ENCODE data around the gene TMEM270. TPM values are rescaled to one million over a fixed set of nuclear protein-coding genes. Genes with fewer than 3 reads are reported as not detected.
"Not testable (repeated sequence)": the region's sequence is repeated elsewhere in the genome, so short reads cannot be mapped to it uniquely, and the experiment has no call there.

TMEM270 gene
- total and polyA plus RNA-seq, 3 donors from 2014 or later: 37.3 to 113 (median 70.1) TPM

DNA sequence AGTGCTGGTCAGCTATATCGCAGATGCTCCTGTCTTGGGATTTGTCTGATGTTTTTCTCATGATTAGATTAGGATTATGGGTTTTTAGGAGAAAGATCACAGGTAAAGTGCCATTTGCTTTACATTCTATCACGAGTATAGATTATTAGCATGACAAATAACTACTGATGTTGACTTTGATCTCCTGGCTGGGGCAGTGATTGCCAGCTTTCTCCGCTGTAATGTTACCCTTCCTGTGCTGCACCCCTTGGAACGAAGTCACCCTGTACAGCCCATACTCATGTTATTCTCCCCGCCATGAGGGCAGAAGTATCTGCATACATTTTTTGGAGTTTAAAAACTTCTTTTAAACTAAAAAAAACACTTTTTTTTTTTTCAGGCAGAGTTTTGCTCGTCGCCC lies 40.9 kb upstream of the TMEM270 start:
- no peaks in the 10 kb centered on the region for H3K36me3 ChIP-seq (ENCODE audit: low read depth, missing control alignments)
- no peaks in the 10 kb centered on the region for H3K27me3 ChIP-seq
- 89 to 90% methylated on average over 7 of the region's 7 CpGs for WGBS, 2 donors
- no peak overlapping the region for H3K27ac ChIP-seq
- H3K4me1 ChIP-seq: no peaks in the 10 kb centered on the region
- no peaks in the 10 kb centered on the region for H3K9me3 ChIP-seq
- intact Hi-C loops (cut with DNase I; ENCODE audit: low total_unique reads): loop anchor here (10.0 kb wide), 1 partner anchor 65 kb away; no protein-coding TSS in a partner anchor
- DNase-seq: no peak
- H3K4me3 ChIP-seq: no peak overlapping the region
- TF ChIP-seq, protein P1, sequence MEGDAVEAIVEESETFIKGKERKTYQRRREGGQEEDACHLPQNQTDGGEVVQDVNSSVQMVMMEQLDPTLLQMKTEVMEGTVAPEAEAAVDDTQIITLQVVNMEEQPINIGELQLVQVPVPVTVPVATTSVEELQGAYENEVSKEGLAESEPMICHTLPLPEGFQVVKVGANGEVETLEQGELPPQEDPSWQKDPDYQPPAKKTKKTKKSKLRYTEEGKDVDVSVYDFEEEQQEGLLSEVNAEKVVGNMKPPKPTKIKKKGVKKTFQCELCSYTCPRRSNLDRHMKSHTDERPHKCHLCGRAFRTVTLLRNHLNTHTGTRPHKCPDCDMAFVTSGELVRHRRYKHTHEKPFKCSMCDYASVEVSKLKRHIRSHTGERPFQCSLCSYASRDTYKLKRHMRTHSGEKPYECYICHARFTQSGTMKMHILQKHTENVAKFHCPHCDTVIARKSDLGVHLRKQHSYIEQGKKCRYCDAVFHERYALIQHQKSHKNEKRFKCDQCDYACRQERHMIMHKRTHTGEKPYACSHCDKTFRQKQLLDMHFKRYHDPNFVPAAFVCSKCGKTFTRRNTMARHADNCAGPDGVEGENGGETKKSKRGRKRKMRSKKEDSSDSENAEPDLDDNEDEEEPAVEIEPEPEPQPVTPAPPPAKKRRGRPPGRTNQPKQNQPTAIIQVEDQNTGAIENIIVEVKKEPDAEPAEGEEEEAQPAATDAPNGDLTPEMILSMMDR (IDR thresholded peaks at IDR 0.05): no peak
- no peak for TF ChIP-seq POLR2A (IDR thresholded peaks at IDR 0.05)

DNA sequence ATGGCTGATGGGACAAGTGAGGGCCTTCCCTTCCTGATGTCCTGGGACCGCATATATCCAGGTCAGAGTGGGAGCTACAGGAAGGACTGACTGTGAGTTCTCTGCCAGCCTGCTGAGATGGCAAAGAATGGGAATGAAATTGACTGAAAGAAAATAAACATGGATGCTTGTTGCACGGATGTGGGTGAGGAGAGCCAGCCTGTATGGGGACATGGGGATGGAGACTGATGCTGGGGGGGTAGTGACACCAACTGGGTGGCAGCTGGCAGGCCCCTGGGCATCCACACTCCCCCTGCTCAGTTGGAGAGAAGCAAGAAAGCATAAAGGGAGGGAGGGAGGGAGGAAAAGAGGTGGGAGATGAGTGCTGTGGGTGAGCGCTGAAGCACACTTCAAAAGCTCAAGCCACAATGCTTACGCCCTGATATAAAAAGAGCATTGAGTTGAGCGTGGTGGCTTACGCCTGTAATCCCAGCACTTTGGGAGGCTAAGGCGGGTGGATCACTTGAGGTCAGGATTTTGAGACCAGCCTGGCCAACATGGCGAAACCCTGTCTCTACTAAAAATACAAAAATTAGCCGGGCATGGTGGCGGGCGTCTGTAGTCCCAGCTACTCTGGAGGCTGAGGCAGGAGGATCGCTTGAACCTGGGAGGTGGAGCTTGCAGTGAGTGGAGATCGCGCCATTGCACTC lies 39.2 kb upstream of the TMEM270 start:
- not testable (repeated sequence) for H3K36me3 ChIP-seq (ENCODE audit: low read depth, missing control alignments); H3K4me1 ChIP-seq; H3K27ac ChIP-seq; H3K27me3 ChIP-seq; H3K9me3 ChIP-seq; H3K4me3 ChIP-seq; DNase-seq
- 91 to 93% methylated on average over 14 of the region's 14 CpGs for WGBS, 2 donors
- intact Hi-C loops (cut with DNase I; ENCODE audit: low total_unique reads): loop anchor here (10.0 kb wide), 1 partner anchor 67 kb away; no protein-coding TSS in a partner anchor

DNA sequence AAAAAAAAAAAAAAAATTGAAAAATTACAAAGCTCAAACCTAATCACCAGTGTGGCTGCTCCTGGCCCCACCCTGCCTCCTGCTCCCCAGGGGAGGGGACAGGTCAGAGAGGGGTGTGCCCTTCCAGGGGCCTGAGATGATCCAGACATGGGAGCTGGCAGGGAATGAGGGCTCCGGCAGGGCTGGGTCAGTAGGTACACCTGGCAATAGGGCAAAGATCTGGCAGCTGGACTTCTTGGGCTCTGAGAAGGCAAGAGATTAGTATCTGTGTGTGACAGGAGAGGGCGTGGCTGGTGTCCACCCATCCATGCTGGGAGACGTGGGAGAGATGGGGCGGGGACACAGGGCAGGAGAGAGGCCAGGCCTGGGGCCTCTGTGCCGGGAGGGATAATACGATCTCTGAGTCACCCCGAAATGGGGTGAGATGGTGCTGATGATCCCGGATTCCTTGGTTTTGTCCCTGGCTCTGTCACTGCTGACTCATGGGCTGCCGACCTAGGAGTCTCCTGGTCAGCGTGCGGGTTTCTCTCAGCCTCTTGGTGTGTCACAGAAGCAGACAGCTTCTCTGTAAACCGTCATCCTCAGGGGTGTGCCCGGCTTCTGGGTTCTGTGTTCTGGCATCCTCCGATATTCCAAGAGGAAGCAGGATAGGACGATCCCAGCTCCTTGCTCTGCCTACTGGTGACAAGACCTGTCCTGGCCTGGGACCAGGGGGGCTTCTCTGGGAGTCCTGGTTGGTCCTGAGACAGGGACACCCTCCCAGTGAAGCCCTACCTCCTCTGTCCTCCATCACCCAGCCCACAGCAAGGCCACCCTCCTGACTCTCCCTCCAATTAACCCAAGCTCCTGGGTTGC lies 38.4 kb upstream of the TMEM270 start:
- intact Hi-C loops (cut with DNase I; ENCODE audit: low total_unique reads): loop anchor here (10.0 kb wide), 1 partner anchor 68 kb away; no protein-coding TSS in a partner anchor

GRCh38 chr7:73823257-73823656 lies 37.7 kb upstream of the TMEM270 start:
- no peak for DNase-seq
- no peak overlapping the region for H3K27ac ChIP-seq
- no peaks in the 10 kb centered on the region for H3K27me3 ChIP-seq
- no peaks in the 10 kb centered on the region for H3K36me3 ChIP-seq (ENCODE audit: low read depth, missing control alignments)
- intact Hi-C loops (cut with DNase I; ENCODE audit: low total_unique reads): loop anchor here (10.0 kb wide), 1 partner anchor 68 kb away; no protein-coding TSS in a partner anchor
- no peak overlapping the region for H3K4me3 ChIP-seq
- WGBS, 2 donors: 83 to 86% methylated on average over 5 of the region's 5 CpGs
- TF ChIP-seq, protein P1 (IDR thresholded peaks at IDR 0.05): no peak
- TF ChIP-seq POLR2A (IDR thresholded peaks at IDR 0.05): no peak
- H3K9me3 ChIP-seq: no peaks in the 10 kb centered on the region
- H3K4me1 ChIP-seq: peaks cover 5% of the 10 kb centered on the region

More for the DNA sequence above, 38.4 kb upstream of the TMEM270 start:
- Histone ChIP-seq H3K9me3 (no peaks in the 10 kb centered on the region), H3K27ac (no peak overlapping the region), H3K4me1 (peaks cover under 1% of the 10 kb centered on the region), H3K27me3 (no peaks in the 10 kb centered on the region), H3K36me3 (ENCODE audit: low read depth, missing control alignments) (no peaks in the 10 kb centered on the region), H3K4me3 (no peak overlapping the region)
- TF ChIP-seq, protein P1 (IDR thresholded peaks at IDR 0.05): no peak
- no peak for TF ChIP-seq POLR2A (IDR thresholded peaks at IDR 0.05)
- 76 to 88% methylated on average over 13 to 15 of the region's 15 CpGs for WGBS, 2 donors
- no peak for DNase-seq
